Ovary (tissue), 9 donors: Measurements from ENCODE around the gene MEGF6. TPM values are rescaled to one million over a fixed set of nuclear protein-coding genes. Genes with fewer than 3 reads are reported as not detected.

Experiments used
- DNase-seq, 5 donors: peaks; one replicate each; pipeline ENCODE4 v3.0.0-alpha.2; 2019 to 2020
- H3K27ac ChIP-seq, 2 donors: fragments of 200-600 bp; one replicate each; pipeline versions ENCODE4 v1.5.1 to v1.8.0; 2019 to 2022
- H3K27me3 ChIP-seq: fragments of 200-600 bp; one replicate; pipeline ENCODE4 v1.8.0; 2022
- H3K36me3 ChIP-seq: fragments of 200-600 bp; sonication (generic); one replicate; pipeline ENCODE4 v1.5.1; 2019
- H3K4me1 ChIP-seq: one replicate; pipeline ENCODE4 v1.8.1; 2013; ENCODE audit warnings: mild to moderate bottlenecking, moderate library complexity; ENCODE audit not compliant: insufficient read depth
- H3K4me3 ChIP-seq: fragments of 200-600 bp; sonication (generic); one replicate; pipeline ENCODE4 v1.5.1; 2017
- H3K9me3 ChIP-seq, 2 donors: fragments of 200-600 bp in 1 of 2; sonication (generic) in 1 of 2; one replicate each; pipeline versions ENCODE4 v1.5.1 to v1.8.1; 2013 to 2019; ENCODE audit warnings: mild to moderate bottlenecking in 1 of 2, moderate library complexity in 1 of 2
- EP300 ChIP-seq: sonication (generic); formaldehyde crosslinking; IDR thresholded peaks from one replicate; pipeline ENCODE4 v1.6.1; 2017; ENCODE audit warnings: antibody characterized with exemption
- POLR2A ChIP-seq: fragments of 450-650 bp; IDR thresholded peaks from one replicate; pipeline ENCODE4 v1.6.1; 2017; ENCODE audit warnings: antibody characterized with exemption, mild to moderate bottlenecking, moderate library complexity
- WGBS, 3 donors: extraction: QIAGEN DNeasy Blood & Tissue Kit in 1 of 3; methylation state at CpG; one replicate each; pipeline versions ENCODE4 v1.1.5 to v1.1.7; 2013 to 2017; 5-methylcytosine and 5-hydroxymethylcytosine counted together
- intact Hi-C, 4 donors: fragments of 100-400 bp; cut with DNase I; formaldehyde crosslinking; loops; one replicate each; pipeline versions ENCODE4 v1.11.0 to v1.15.1; 2022 to 2023
- polyA plus RNA-seq, 2 donors: library from polyadenylated mRNA; stranded (reverse); fragments of 200-250 nt in 1 of 2; fragments of 350-450 nt in 1 of 2; fragmentation: Illumina TruSeq in 1 of 2; extraction: RNeasy Lipid Tissue Mini Kit (QIAGEN cat#74804) in 1 of 2; gene quantifications; one replicate each; pipeline ENCODE4 v1.2.3, GENCODE V29; 2013 to 2014
- total RNA-seq, 7 donors: library from RNA; depleted of rRNA in 2 of 7; stranded (reverse); fragments of >200 nt in 2 of 7; fragmentation: NEBNext Ultra II Directional in 3 of 7; extraction: Animal tissue kit (Norgen Biotek cat#: 25700) in 3 of 7; gene quantifications; one replicate each; pipeline versions ENCODE4 v1.1.0 to v1.2.4, GENCODE V29; 2016 to 2023
- TF ChIP-seq, protein P1 (sequence below), 3 donors: fragments of 450-650 bp in 2 of 3; fragments of 200-600 bp in 1 of 3; IDR thresholded peaks; one replicate each; pipeline versions ENCODE4 v1.5.1 to v1.8.0; 2016 to 2022; ENCODE audit warnings: antibody characterized with exemption in 3 of 3, mild to moderate bottlenecking in 1 of 3
- donor health status: DM: no; HTN: no; CAD: no; lungs with moderate emphysema.
- donor health status: DM: no; HTN: no; CAD: no.
- donor health status: Bipolar disorder and iron deficiency.
- donor health status: DM: yes; HTN: yes; CAD: no.
- donor health status: DM: no; HTN: no; CAD: no.
- donor health status: DM: yes; HTN: yes; CAD: no.

The MEGF6 gene
- total and polyA plus RNA-seq, 9 donors: 0.10 to 117 (median 12.5) TPM

DNA sequence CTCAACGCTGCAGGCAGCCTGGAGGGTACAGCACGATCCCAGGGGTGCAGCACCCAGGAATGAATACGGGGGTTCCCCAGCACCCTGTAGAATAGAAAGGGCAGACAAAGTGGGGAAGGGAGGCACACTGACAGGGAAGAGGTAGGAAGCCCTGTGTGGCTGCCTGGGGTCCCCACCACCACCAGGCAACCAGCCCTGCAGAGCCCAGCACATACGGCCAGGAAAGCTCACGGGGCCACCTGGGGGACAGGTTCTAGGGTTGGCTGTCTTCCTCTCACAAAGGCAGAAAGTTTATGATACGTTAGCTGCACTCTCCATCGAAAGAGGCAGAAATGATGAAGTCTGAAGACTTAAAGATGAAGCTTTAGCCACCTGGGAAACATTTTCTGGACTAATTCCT lies 104.4 kb downstream of the MEGF6 start:
- 92 to 96% (median 95%) methylated on average over 7 of the region's 7 CpGs for WGBS, 3 donors
- H3K9me3 ChIP-seq: no peaks in the 10 kb centered on the region
- no peak overlapping the region for H3K27ac ChIP-seq

DNA sequence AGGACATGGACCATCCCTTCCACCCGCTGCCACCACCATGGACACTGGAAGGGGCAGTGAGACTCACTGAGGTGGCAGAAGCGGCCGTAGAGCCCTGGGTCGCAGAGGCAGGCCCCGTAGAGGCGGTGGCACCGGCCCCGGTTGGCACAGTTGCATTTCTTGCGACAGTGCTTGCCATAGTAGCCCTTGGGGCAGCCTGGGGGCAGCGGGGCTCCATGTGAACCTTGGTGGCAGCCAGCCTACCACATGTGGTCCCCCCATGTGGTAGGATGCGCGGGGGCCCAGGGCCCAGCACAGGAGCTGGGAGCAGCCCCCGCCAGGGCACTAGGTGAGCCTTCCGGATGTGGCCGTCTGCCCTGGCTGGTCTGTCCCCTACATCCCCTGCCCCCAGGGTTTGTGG lies 105.3 kb downstream of the MEGF6 start:
- 96 to 97% (median 96%) methylated on average over 12 to 15 of the region's 15 CpGs for WGBS, 3 donors
- DNase-seq: no peak
- no peaks in the 10 kb centered on the region for H3K9me3 ChIP-seq
- intact Hi-C loops: no loop called here
- no peaks in the 10 kb centered on the region for H3K27me3 ChIP-seq
- TF ChIP-seq, protein P1, sequence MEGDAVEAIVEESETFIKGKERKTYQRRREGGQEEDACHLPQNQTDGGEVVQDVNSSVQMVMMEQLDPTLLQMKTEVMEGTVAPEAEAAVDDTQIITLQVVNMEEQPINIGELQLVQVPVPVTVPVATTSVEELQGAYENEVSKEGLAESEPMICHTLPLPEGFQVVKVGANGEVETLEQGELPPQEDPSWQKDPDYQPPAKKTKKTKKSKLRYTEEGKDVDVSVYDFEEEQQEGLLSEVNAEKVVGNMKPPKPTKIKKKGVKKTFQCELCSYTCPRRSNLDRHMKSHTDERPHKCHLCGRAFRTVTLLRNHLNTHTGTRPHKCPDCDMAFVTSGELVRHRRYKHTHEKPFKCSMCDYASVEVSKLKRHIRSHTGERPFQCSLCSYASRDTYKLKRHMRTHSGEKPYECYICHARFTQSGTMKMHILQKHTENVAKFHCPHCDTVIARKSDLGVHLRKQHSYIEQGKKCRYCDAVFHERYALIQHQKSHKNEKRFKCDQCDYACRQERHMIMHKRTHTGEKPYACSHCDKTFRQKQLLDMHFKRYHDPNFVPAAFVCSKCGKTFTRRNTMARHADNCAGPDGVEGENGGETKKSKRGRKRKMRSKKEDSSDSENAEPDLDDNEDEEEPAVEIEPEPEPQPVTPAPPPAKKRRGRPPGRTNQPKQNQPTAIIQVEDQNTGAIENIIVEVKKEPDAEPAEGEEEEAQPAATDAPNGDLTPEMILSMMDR (IDR thresholded peaks at IDR 0.05): no peak
- TF ChIP-seq EP300 (no peak), POLR2A (no peak)
- no peak overlapping the region for H3K4me3 ChIP-seq
- H3K36me3 ChIP-seq: no peaks in the 10 kb centered on the region
- no peak overlapping the region for H3K27ac ChIP-seq
- no peaks in the 10 kb centered on the region for H3K4me1 ChIP-seq

More for the DNA sequence above, 104.4 kb downstream of the MEGF6 start:
- Histone ChIP-seq H3K36me3 (no peaks in the 10 kb centered on the region), H3K27me3 (no peaks in the 10 kb centered on the region), H3K4me1 (no peaks in the 10 kb centered on the region), H3K4me3 (no peak overlapping the region)
- TF ChIP-seq EP300: no peak
- no peak for TF ChIP-seq POLR2A
- TF ChIP-seq, protein P1 (IDR thresholded peaks at IDR 0.05): no peak
- intact Hi-C loops: no loop called here
- DNase-seq: no peak

DNA sequence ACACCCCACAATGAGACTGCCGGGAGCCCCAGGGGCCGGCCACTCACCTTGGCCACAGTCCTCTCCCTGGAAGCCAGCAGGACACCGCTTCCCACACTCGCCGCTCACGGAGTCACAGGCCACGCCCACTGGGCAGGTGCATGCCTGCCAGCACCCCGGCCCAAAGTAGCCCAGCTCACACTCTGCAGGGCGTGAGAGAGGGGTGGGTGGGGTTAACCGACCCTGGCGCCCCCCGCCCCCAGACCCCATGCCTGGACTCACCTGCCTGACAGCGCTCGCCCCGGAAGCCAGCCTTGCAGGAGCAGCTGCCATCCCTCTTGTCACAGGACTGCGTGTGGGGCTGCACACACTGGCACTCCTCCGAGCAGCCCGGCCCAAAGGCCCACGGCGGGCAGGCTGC lies 106.1 kb downstream of the MEGF6 start:
- 81 to 88% (median 84%) methylated on average over 19 to 20 of the region's 20 CpGs for WGBS, 3 donors
- no peaks in the 10 kb centered on the region for H3K9me3 ChIP-seq
- TF ChIP-seq POLR2A (no peak), EP300 (no peak)
- TF ChIP-seq, protein P1 (IDR thresholded peaks at IDR 0.05): no peak
- DNase-seq: no peak
- H3K4me1 ChIP-seq: no peaks in the 10 kb centered on the region
- H3K27ac ChIP-seq: no peak overlapping the region
- no peaks in the 10 kb centered on the region for H3K27me3 ChIP-seq
- intact Hi-C loops: no loop called here
- H3K36me3 ChIP-seq: no peaks in the 10 kb centered on the region
- no peak overlapping the region for H3K4me3 ChIP-seq

DNA sequence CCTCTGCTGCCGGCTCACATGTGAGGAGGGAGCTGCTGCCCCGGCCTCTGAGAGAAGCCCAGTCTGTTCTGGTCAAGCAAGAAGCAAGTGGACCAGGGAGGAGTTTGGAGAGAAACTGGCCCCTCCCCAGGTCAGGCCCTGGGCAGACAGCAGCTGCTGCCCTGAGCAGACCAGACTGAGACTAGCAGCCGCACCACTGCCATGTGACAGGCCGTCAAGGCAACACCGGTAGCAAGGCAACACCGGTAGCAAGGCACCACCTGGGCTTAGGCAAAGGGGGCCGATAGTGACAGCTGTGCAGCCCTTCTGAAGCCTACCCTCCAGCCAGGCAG lies 106.5 kb downstream of the MEGF6 start:
- no peak for DNase-seq
- no peaks in the 10 kb centered on the region for H3K9me3 ChIP-seq
- no peak overlapping the region for H3K27ac ChIP-seq
- no peaks in the 10 kb centered on the region for H3K4me1 ChIP-seq
- no peaks in the 10 kb centered on the region for H3K36me3 ChIP-seq
- no peaks in the 10 kb centered on the region for H3K27me3 ChIP-seq
- no peak overlapping the region for H3K4me3 ChIP-seq
- TF ChIP-seq, protein P1 (IDR thresholded peaks at IDR 0.05): no peak
- TF ChIP-seq EP300: no peak
- TF ChIP-seq POLR2A: no peak
- 70 to 79% (median 78%) methylated on average over 6 to 7 of the region's 7 CpGs for WGBS, 3 donors
- intact Hi-C loops: no loop called here
